CD14-positive monocyte (primary cell): ENCODE data around the gene LSMEM2. TPM values are rescaled to one million over a fixed set of nuclear protein-coding genes. Genes with fewer than 3 reads are reported as not detected.

Source experiments
- DNase-seq, 3 donors: peaks; one replicate each; pipeline ENCODE4 v3.0.0-alpha.2; 2011 to 2022
- H2AFZ ChIP-seq: 2 replicates; pipeline ENCODE4 v1.6.0; 2012; ENCODE audit warnings: mild to moderate bottlenecking, low read depth, low read length, inconsistent platforms; ENCODE audit not compliant: insufficient read depth, poor library complexity, severe bottlenecking
- H3K27ac ChIP-seq, 2 donors: 1 replicate in 1 of 2; 2 replicates in 1 of 2; pipeline ENCODE4 v1.5.1; 2012 to 2013; ENCODE audit warnings: low read length in 2 of 2, control low read depth in 1 of 2, inconsistent platforms in 1 of 2, low read depth in 1 of 2, mild to moderate bottlenecking in 1 of 2
- H3K27me3 ChIP-seq, 2 donors: one replicate each; pipeline versions ENCODE4 v1.6.0 to v1.6.1; 2011 to 2013; ENCODE audit warnings: low read length in 2 of 2; ENCODE audit not compliant: control insufficient read depth in 2 of 2, insufficient read depth in 2 of 2
- H3K36me3 ChIP-seq, 2 donors: replicated peaks in 1 of 2; 1 replicate in 1 of 2; 2 replicates in 1 of 2; pipeline versions ENCODE4 v1.5.1 to v1.6.1; 2012 to 2013; ENCODE audit warnings: low read length in 2 of 2, control low read depth in 1 of 2, inconsistent platforms in 1 of 2, mild to moderate bottlenecking in 1 of 2; ENCODE audit not compliant: insufficient read depth in 2 of 2, control insufficient read depth in 1 of 2
- H3K4me1 ChIP-seq, 2 donors: 1 replicate in 1 of 2; 2 replicates in 1 of 2; pipeline versions ENCODE4 v1.5.1 to v1.6.1; 2012 to 2013; ENCODE audit warnings: low read length in 2 of 2, control low read depth in 1 of 2, inconsistent platforms in 1 of 2, mild to moderate bottlenecking in 1 of 2, moderate library complexity in 1 of 2; ENCODE audit not compliant: insufficient read depth in 2 of 2, control insufficient read depth in 1 of 2
- H3K4me2 ChIP-seq: replicated peaks from 2 replicates; pipeline ENCODE3; 2012; ENCODE audit warnings: low read length, moderate library complexity, mild to moderate bottlenecking; ENCODE audit not compliant: poor library complexity, severe bottlenecking; ENCODE audit errors: extremely low read depth
- H3K4me3 ChIP-seq, 3 experiments: fragments of 200-600 bp in 1 of 3; sonication (generic) in 1 of 3; replicated peaks in 1 of 3; 1 replicate in 2 of 3; 2 replicates in 1 of 3; pipeline ENCODE4 v1.5.1; 2011 to 2013; ENCODE audit warnings: low read length in 3 of 3, mild to moderate bottlenecking in 3 of 3, control low read depth in 2 of 3, low read depth in 2 of 3, inconsistent platforms in 1 of 3, moderate library complexity in 1 of 3
- H3K79me2 ChIP-seq: 2 replicates; pipeline ENCODE4 v1.6.0; 2012; ENCODE audit warnings: mild to moderate bottlenecking, control low read depth, inconsistent platforms, low read length, moderate library complexity; ENCODE audit not compliant: insufficient read depth
- H3K9ac ChIP-seq: 2 replicates; pipeline ENCODE4 v1.6.0; 2017; ENCODE audit warnings: low read length, mild to moderate bottlenecking; ENCODE audit not compliant: insufficient read depth, poor library complexity, severe bottlenecking
- H3K9me3 ChIP-seq, 2 donors: replicated peaks in 1 of 2; 1 replicate in 1 of 2; 2 replicates in 1 of 2; pipeline versions ENCODE4 v1.5.1 to v1.6.1; 2012 to 2013; ENCODE audit warnings: low read length in 2 of 2, control low read depth in 1 of 2; ENCODE audit not compliant: control insufficient read depth in 1 of 2, insufficient read depth in 1 of 2
- H4K20me1 ChIP-seq: 2 replicates; pipeline ENCODE4 v1.6.0; 2012; ENCODE audit warnings: mild to moderate bottlenecking, low read length, control low read depth, moderate library complexity; ENCODE audit not compliant: insufficient read depth
- H3K27ac Mint-ChIP-seq, 7 donors: one replicate each; pipeline ENCODE4 v1.8.0; 2020; ENCODE audit warnings: mild to moderate bottlenecking in 7 of 7, mixed read lengths in 7 of 7, moderate library complexity in 6 of 7, inconsistent platforms in 2 of 7
- H3K27me3 Mint-ChIP-seq, 3 donors: one replicate each; pipeline ENCODE4 v1.8.0; 2021 to 2022; ENCODE audit warnings: low read depth in 3 of 3, mild to moderate bottlenecking in 3 of 3, mixed read lengths in 3 of 3, moderate library complexity in 3 of 3, inconsistent platforms in 1 of 3
- H3K36me3 Mint-ChIP-seq, 2 donors: one replicate each; pipeline ENCODE4 v1.8.0; 2020; ENCODE audit warnings: mixed read lengths in 2 of 2, inconsistent platforms in 1 of 2, mild to moderate bottlenecking in 1 of 2
- H3K4me1 Mint-ChIP-seq: one replicate; pipeline ENCODE4 v1.8.0; 2020; ENCODE audit warnings: mild to moderate bottlenecking, mixed read lengths
- H3K4me3 Mint-ChIP-seq, 2 donors: one replicate each; pipeline ENCODE4 v1.8.0; 2020; ENCODE audit warnings: mild to moderate bottlenecking in 2 of 2, mixed read lengths in 2 of 2, moderate library complexity in 1 of 2
- H3K9me3 Mint-ChIP-seq, 7 donors: one replicate each; pipeline ENCODE4 v1.8.0; 2020 to 2022; ENCODE audit warnings: mixed read lengths in 7 of 7, mild to moderate bottlenecking in 6 of 7, moderate library complexity in 6 of 7, inconsistent platforms in 2 of 7
- WGBS: methylation state at CpG from one replicate; pipeline ENCODE4 v1.1.5; 2013; ENCODE audit warnings: missing lambda C conversion rate; ENCODE audit not compliant: insufficient coverage; 5-methylcytosine and 5-hydroxymethylcytosine counted together
- intact Hi-C, 2 donors: fragments of 100-400 bp; cut with micrococcal nuclease; formaldehyde crosslinking; loops; one replicate each; pipeline versions ENCODE4 v1.15.0 to v1.15.1; 2023
- polyA plus RNA-seq, 3 donors: library from polyadenylated mRNA; depleted of rRNA in 1 of 3; unstranded in 2 of 3; stranded (reverse) in 1 of 3; fragments of 300-500 nt in 2 of 3; fragments of >200 nt in 1 of 3; fragmentation: Illumina TruSeq in 2 of 3; gene quantifications; 1 replicate in 2 of 3; 2 replicates in 1 of 3; pipeline ENCODE4 v1.2.3, GENCODE V29; 2012 to 2021
- TF ChIP-seq, protein P1 (sequence below): fragments of 200-600 bp; IDR thresholded peaks from one replicate; pipeline ENCODE4 v1.8.0; 2022; ENCODE audit warnings: antibody characterized with exemption, mild to moderate bottlenecking

The LSMEM2 gene
- polyA plus RNA-seq, 3 donors = not detected

DNA sequence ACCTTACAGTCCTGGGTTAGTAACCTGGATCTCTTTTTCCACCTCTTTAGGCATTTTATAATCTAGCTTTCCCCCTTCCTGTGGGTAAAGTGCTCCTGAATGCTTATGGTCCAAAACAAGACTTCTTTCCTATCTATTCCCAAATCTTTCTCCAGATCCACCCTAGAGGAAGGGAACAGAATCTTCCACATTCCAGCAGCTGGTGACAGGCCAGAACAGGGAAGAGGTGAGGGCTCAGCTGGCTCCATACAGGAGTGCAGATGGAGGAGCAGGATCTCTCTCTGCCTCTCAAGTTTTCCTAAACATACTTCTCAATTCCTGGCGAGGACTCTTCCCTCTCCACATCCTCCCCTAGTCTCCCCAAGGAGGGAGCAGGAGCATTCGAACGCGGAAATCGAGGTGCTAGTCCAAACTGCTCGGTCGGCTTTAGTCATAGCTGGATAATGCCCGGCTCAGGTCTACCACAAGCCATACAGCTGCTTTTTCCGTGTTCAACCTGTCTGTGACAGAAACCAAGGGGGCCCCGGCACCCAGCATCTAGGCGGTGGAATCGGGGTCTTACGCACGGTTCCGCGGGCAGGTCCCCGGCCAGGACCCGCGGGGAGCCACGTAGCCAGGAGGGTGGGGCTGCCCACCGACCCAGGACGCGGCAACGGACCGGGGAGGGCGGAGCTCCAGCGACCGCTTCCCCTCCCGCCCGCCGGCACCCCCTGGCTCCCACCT lies 57.7 kb downstream of the LSMEM2 start:
- Histone ChIP-seq H2AFZ (peak overlapping the region; percentile 62), H3K9me3 (no peaks in the 10 kb centered on the region), H3K36me3 (peaks cover 21 to 47% of the 10 kb centered on the region in 2 donors), H3K4me1 (peaks cover 64 to 69% of the 10 kb centered on the region in 2 donors), H3K9ac (peak overlapping the region; percentile 94), H3K79me2 (peaks cover 97% of the 10 kb centered on the region), H3K4me3 (peak overlapping the region; percentile 50 to 94 (median 50)), H3K27ac (peak overlapping the region; percentile 84 to 98), H3K27me3 (no peaks in the 10 kb centered on the region), H4K20me1 (peaks cover 56% of the 10 kb centered on the region), H3K4me2 (peak overlapping the region; percentile 95)
- Mint-ChIP-seq H3K27me3 (no peaks in the 10 kb centered on the region), H3K4me3 (peak overlapping the region; percentile 79 to 96), H3K27ac (peak overlapping the region; percentile 90 to 99 (median 95)), H3K4me1 (peaks cover 55% of the 10 kb centered on the region), H3K9me3 (no peaks in the 10 kb centered on the region), H3K36me3 (peaks cover 28 to 52% of the 10 kb centered on the region in 2 donors)
- TF ChIP-seq, protein P1, sequence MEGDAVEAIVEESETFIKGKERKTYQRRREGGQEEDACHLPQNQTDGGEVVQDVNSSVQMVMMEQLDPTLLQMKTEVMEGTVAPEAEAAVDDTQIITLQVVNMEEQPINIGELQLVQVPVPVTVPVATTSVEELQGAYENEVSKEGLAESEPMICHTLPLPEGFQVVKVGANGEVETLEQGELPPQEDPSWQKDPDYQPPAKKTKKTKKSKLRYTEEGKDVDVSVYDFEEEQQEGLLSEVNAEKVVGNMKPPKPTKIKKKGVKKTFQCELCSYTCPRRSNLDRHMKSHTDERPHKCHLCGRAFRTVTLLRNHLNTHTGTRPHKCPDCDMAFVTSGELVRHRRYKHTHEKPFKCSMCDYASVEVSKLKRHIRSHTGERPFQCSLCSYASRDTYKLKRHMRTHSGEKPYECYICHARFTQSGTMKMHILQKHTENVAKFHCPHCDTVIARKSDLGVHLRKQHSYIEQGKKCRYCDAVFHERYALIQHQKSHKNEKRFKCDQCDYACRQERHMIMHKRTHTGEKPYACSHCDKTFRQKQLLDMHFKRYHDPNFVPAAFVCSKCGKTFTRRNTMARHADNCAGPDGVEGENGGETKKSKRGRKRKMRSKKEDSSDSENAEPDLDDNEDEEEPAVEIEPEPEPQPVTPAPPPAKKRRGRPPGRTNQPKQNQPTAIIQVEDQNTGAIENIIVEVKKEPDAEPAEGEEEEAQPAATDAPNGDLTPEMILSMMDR = no peak
- intact Hi-C loops = loop anchor here (5.0 kb wide), 1 partner anchor 39 kb away; the partner anchor contains the start of genes HYAL3 (in 2 of the 2) and NAA80 (in 2 of the 2)
- no peak for DNase-seq
- 6% methylated on average over 31 of the region's 31 CpGs for WGBS

DNA sequence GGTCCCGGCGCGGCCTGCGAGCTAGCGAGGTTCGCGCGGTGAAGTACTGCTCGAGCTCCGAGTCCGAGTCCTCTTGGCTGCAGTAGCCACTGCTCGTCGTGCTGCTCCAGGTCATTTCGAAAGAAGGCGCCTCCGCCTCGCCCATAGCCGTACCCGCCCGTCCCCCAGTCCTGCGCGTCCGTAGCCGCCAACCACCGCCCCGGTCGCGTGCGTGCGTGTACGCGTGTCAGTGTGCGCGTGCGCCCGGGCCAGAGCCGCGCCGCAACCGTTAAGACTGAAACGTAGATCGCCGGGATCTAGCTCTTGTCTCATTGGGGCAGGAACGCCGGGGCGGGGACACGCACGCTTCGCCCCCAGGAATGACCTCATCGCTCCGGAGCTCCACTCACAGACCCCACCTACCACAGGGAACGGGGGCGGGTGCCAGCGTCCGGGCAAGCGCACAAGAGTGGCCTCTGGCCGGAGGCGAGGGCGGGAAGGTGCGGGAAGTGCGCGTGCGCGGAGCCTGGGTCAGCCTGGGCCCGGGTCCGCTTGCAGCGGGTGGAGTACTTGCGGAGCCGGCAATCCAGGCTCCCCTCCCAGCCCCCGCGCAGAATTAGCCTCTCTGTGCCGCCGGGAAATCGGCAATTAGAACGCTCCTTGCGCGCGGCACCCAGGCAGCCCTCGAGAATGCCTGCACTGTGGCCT lies 58.4 kb downstream of the LSMEM2 start:
- Histone ChIP-seq H3K9me3 (no peaks in the 10 kb centered on the region), H2AFZ (peak overlapping the region; percentile 75), H3K79me2 (peaks cover 97% of the 10 kb centered on the region), H3K4me3 (peak overlapping the region; percentile 50 to 94 (median 83)), H3K9ac (peak overlapping the region; percentile 94), H3K4me1 (peaks cover 71 to 76% of the 10 kb centered on the region in 2 donors), H4K20me1 (peaks cover 49% of the 10 kb centered on the region), H3K27me3 (no peaks in the 10 kb centered on the region), H3K36me3 (peaks cover 15 to 40% of the 10 kb centered on the region in 2 donors), H3K4me2 (peak overlapping the region; percentile 95), H3K27ac (peak overlapping the region; percentile 91 to 98)
- Mint-ChIP-seq H3K4me1 (peaks cover 62% of the 10 kb centered on the region), H3K27me3 (no peaks in the 10 kb centered on the region), H3K36me3 (peaks cover 22 to 45% of the 10 kb centered on the region in 2 donors), H3K27ac (peak overlapping the region; percentile 92 to 99 (median 96)), H3K9me3 (no peaks in the 10 kb centered on the region), H3K4me3 (peak overlapping the region; percentile 79 to 96)
- peak; percentile 98 to 99 (median 98) for DNase-seq
- under 1% methylated on average over 70 of the region's 79 CpGs for WGBS
- intact Hi-C loops = loop anchor here (5.0 kb wide), 1 partner anchor 40 kb away; the partner anchor contains the start of genes HYAL3 (in 2 of the 2) and NAA80 (in 2 of the 2)
- TF ChIP-seq, protein P1 = no peak
